ENCODE results near the gene GATA5.

The GATA5 gene

DNA sequence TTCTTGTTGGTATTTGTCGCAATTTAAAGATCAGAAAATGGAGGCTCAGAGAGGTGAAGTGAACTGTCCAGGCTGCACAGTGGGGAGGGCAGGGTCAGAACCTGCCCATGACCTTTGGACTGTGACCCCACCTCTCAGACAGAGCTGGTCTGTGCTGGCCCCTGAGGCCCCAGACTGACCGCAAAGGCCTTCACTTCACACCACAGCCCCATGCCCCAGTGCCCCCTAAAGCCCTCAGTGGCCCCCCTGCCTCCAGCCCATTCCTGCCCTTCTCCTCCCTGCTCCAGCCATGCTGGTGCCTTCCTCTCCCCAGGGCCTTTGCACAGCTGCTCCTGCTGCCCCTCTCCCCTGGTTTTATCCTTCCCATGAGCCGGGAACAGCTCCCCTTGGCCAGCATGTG lies 39.1 kb downstream of the GATA5 start:
- no peak overlapping the region for H2BK15ac ChIP-seq (ENCODE audit: low read length)
- peak overlapping the region; percentile 46 for H3K18ac ChIP-seq (ENCODE audit: low read length)
- H2BK5ac ChIP-seq (ENCODE audit: low read length): no peak overlapping the region
- H3K14ac ChIP-seq (ENCODE audit: low read length): no peak overlapping the region
- no peaks in the 10 kb centered on the region for H3K4me1 ChIP-seq (ENCODE audit: control insufficient read depth in 2 of 2, insufficient read depth in 1 of 2, low read depth in 1 of 2, low read length in 2 of 2)
- H2BK12ac ChIP-seq (ENCODE audit: low read length): no peak overlapping the region
- H2AFZ ChIP-seq (ENCODE audit: low read length): no peak overlapping the region
- H3K79me1 ChIP-seq (ENCODE audit: low read depth, low read length): no peaks in the 10 kb centered on the region
- H3K4ac ChIP-seq (ENCODE audit: low read length): no peak overlapping the region
- H3K9me3 ChIP-seq (replicated peaks in 1 of 2; ENCODE audit: control insufficient read depth in 2 of 2, insufficient read depth in 1 of 2, low read depth in 1 of 2, low read length in 2 of 2): peaks cover 0 to 2% of the 10 kb centered on the region in 2 donors
- no peak overlapping the region for H4K91ac ChIP-seq (ENCODE audit: low read depth, low read length, poor library complexity)
- WGBS, 2 donors (ENCODE audit: extremely low coverage in 2 of 2, insufficient read length in 2 of 2, insufficient replicate concordance in 1 of 2): no CpG with 5 or more reads among the region's 3 CpGs
- no peak for DNase-seq (ENCODE audit: low spot score)
- H2AK5ac ChIP-seq (ENCODE audit: low read depth, low read length): no peak overlapping the region
- H3K27ac ChIP-seq (replicated peaks; ENCODE audit: low read length): no peak overlapping the region
- H2BK120ac ChIP-seq (ENCODE audit: low read depth, low read length): no peak overlapping the region
- peaks cover 0 to 85% (median 4%) of the 10 kb centered on the region in 3 experiments for H3K27me3 ChIP-seq (ENCODE audit: control insufficient read depth in 3 of 3, insufficient read depth in 3 of 3, low read depth in 1 of 3, low read length in 3 of 3)
- H4K8ac ChIP-seq (ENCODE audit: low read depth, low read length): no peak overlapping the region
- no peak overlapping the region for H3K4me2 ChIP-seq (ENCODE audit: insufficient read depth, low read length, poor library complexity, severe bottlenecking)
- H3K23ac ChIP-seq (ENCODE audit: low read depth, low read length, poor library complexity): no peak overlapping the region
- no peak overlapping the region for H3K9ac ChIP-seq (ENCODE audit: low read depth, low read length, poor library complexity)
- H3K36me3 ChIP-seq (replicated peaks in 1 of 2; ENCODE audit: control insufficient read depth in 2 of 2, insufficient read depth in 2 of 2, low read length in 2 of 2): no peaks in the 10 kb centered on the region
- H3K4me3 ChIP-seq (ENCODE audit: low read length in 2 of 2): no peak overlapping the region

DNA sequence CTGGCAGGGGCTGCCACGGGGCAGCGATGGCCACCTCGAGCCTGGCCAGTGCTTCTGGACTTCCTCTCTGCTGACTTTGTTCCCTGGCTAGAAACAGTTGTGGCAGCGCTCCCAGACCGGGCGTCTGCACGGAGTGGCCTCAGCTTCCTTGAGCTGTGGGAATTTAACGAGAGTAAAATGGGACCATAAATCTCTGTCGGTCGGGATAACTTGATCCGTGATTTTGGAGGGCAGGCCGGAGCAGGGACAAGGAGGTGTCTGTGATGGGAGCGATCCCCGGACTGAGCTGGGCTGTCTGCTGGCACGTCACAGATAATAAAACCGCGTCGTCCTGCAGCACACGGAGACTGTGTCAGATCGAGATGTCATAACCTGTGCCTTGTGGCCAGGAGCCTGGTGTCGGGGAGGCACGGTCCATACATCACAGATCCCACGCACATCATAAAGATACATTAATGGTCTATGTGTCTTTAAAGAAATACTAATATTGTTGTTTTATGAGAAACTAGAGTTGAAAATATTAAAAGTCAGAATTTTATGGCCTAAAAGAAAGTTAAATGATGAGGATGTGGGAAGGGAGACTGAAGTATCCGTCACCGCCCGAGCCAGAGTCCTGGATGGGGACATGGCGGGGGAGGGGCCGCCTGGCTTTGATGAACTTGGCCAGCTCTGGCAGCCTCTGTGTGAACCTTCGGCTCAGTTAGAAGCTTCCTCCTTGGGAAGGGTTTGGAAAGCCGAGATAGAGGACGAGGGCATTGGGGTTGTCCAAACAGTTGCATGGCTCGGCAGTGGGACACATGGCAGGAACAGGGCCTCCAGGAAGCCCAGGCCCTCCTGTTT lies 41.9 kb downstream of the GATA5 start:
- H3K27ac ChIP-seq (replicated peaks; ENCODE audit: low read length): no peak overlapping the region
- H3K4ac ChIP-seq (ENCODE audit: low read length): no peak overlapping the region
- no peak for DNase-seq (ENCODE audit: low spot score)
- H3K4me2 ChIP-seq (ENCODE audit: insufficient read depth, low read length, poor library complexity, severe bottlenecking): no peak overlapping the region
- H3K4me3 ChIP-seq (ENCODE audit: low read length in 2 of 2): no peak overlapping the region
- no peaks in the 10 kb centered on the region for H3K79me1 ChIP-seq (ENCODE audit: low read depth, low read length)
- H3K18ac ChIP-seq (ENCODE audit: low read length): peak overlapping the region; percentile 27
- H3K9me3 ChIP-seq (replicated peaks in 1 of 2; ENCODE audit: control insufficient read depth in 2 of 2, insufficient read depth in 1 of 2, low read depth in 1 of 2, low read length in 2 of 2): peaks cover 0 to 2% of the 10 kb centered on the region in 2 donors
- H4K8ac ChIP-seq (ENCODE audit: low read depth, low read length): no peak overlapping the region
- H3K4me1 ChIP-seq (ENCODE audit: control insufficient read depth in 2 of 2, insufficient read depth in 1 of 2, low read depth in 1 of 2, low read length in 2 of 2): no peaks in the 10 kb centered on the region
- peaks cover 0 to 85% (median 4%) of the 10 kb centered on the region in 3 experiments for H3K27me3 ChIP-seq (ENCODE audit: control insufficient read depth in 3 of 3, insufficient read depth in 3 of 3, low read depth in 1 of 3, low read length in 3 of 3)
- no peak overlapping the region for H2BK120ac ChIP-seq (ENCODE audit: low read depth, low read length)
- no peaks in the 10 kb centered on the region for H3K36me3 ChIP-seq (replicated peaks in 1 of 2; ENCODE audit: control insufficient read depth in 2 of 2, insufficient read depth in 2 of 2, low read length in 2 of 2)
- no peak overlapping the region for H3K23ac ChIP-seq (ENCODE audit: low read depth, low read length, poor library complexity)
- H3K9ac ChIP-seq (ENCODE audit: low read depth, low read length, poor library complexity): no peak overlapping the region
- H2BK15ac ChIP-seq (ENCODE audit: low read length): no peak overlapping the region
- no peak overlapping the region for H2BK12ac ChIP-seq (ENCODE audit: low read length)
- H2AFZ ChIP-seq (ENCODE audit: low read length): no peak overlapping the region
- H2BK5ac ChIP-seq (ENCODE audit: low read length): no peak overlapping the region
- WGBS, 2 donors (ENCODE audit: extremely low coverage in 2 of 2, insufficient read length in 2 of 2, insufficient replicate concordance in 1 of 2): no CpG with 5 or more reads among the region's 32 CpGs
- no peak overlapping the region for H2AK5ac ChIP-seq (ENCODE audit: low read depth, low read length)
- H3K14ac ChIP-seq (ENCODE audit: low read length): no peak overlapping the region
- no peak overlapping the region for H4K91ac ChIP-seq (ENCODE audit: low read depth, low read length, poor library complexity)

DNA sequence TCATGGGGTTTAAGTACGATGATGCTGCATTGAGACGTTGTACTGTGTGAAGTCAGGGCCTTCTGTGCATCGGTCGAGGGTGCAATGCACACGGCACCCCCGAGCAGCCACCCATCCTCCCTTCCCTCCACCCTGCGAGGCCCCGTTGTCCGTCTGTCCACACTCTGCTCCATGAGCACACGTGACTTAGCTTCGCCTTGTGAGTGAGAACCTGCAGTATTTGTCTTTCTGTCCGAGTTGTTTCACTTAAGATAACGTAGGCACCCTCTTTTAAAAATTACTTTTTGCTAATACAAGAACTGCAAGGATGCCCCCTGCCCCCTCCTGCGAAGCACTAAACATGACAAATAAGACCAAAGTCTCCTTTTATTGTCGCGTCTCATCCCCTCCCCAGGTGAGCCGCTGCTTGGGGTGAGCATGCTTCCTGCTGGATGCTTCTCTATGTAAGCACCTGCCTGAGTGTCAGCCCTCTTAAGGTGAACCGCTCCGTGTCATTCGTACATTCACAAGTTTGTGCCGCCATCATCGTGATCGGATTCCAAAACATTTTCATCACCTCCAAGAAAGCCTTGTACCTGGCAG lies 44.8 kb downstream of the GATA5 start:
- peaks cover 0 to 13% of the 10 kb centered on the region in 2 donors for H3K4me1 ChIP-seq (ENCODE audit: control insufficient read depth in 2 of 2, insufficient read depth in 1 of 2, low read depth in 1 of 2, low read length in 2 of 2)
- no peak overlapping the region for H4K8ac ChIP-seq (ENCODE audit: low read depth, low read length)
- no peak for DNase-seq (ENCODE audit: low spot score)
- no peak overlapping the region for H3K4me2 ChIP-seq (ENCODE audit: insufficient read depth, low read length, poor library complexity, severe bottlenecking)
- H2BK120ac ChIP-seq (ENCODE audit: low read depth, low read length): no peak overlapping the region
- no peak overlapping the region for H3K4ac ChIP-seq (ENCODE audit: low read length)
- H3K18ac ChIP-seq (ENCODE audit: low read length): no peak overlapping the region
- no peaks in the 10 kb centered on the region for H3K36me3 ChIP-seq (replicated peaks in 1 of 2; ENCODE audit: control insufficient read depth in 2 of 2, insufficient read depth in 2 of 2, low read length in 2 of 2)
- no peak overlapping the region for H3K27ac ChIP-seq (replicated peaks; ENCODE audit: low read length)
- peak overlapping the region; percentile 85 for H2AK5ac ChIP-seq (ENCODE audit: low read depth, low read length)
- H2BK12ac ChIP-seq (ENCODE audit: low read length): no peak overlapping the region
- H4K91ac ChIP-seq (ENCODE audit: low read depth, low read length, poor library complexity): no peak overlapping the region
- WGBS, 2 donors (ENCODE audit: extremely low coverage in 2 of 2, insufficient read length in 2 of 2, insufficient replicate concordance in 1 of 2): no CpG with 5 or more reads among the region's 23 CpGs
- H3K14ac ChIP-seq (ENCODE audit: low read length): no peak overlapping the region
- no peaks in the 10 kb centered on the region for H3K9me3 ChIP-seq (replicated peaks in 1 of 2; ENCODE audit: control insufficient read depth in 2 of 2, insufficient read depth in 1 of 2, low read depth in 1 of 2, low read length in 2 of 2)
- H3K4me3 ChIP-seq (ENCODE audit: low read length in 2 of 2): peak overlapping the region in 1 of 2 donors; percentile 37
- H2AFZ ChIP-seq (ENCODE audit: low read length): no peak overlapping the region
- peaks cover 0 to 68% (median 4%) of the 10 kb centered on the region in 3 experiments for H3K27me3 ChIP-seq (ENCODE audit: control insufficient read depth in 3 of 3, insufficient read depth in 3 of 3, low read depth in 1 of 3, low read length in 3 of 3)
- H3K79me1 ChIP-seq (ENCODE audit: low read depth, low read length): no peaks in the 10 kb centered on the region
- no peak overlapping the region for H2BK15ac ChIP-seq (ENCODE audit: low read length)
- H3K23ac ChIP-seq (ENCODE audit: low read depth, low read length, poor library complexity): no peak overlapping the region
- H2BK5ac ChIP-seq (ENCODE audit: low read length): no peak overlapping the region
- no peak overlapping the region for H3K9ac ChIP-seq (ENCODE audit: low read depth, low read length, poor library complexity)

DNA sequence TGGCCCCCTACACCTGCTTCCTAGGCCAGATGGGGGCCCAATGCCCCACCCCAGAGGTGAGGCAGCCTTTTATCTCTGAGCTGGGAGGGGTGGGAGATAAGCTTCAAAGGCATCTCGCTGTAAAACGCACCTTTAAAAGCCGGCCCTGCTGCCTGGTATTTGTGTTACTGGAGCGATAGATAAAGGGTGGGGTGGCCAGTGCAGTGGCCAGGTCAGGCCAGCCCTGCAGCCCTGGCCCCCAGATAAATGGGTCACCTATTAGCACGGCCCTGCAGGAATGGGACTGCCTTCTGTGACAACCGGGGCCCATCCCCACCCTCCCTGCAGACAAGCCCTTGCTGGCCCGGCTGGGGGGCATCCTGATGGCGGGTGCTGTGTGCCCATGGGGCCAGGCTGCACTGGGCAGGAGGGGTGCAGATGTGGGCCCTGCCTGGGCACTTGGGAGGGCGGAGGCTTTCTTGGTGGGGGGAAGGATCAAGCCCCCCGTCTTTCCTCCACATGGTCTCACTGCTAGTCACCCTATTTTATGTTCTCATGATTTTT lies 45.4 kb downstream of the GATA5 start:
- Histone ChIP-seq H4K8ac (ENCODE audit: low read depth, low read length) (no peak overlapping the region), H3K9ac (ENCODE audit: low read depth, low read length, poor library complexity) (peak overlapping the region; percentile 34), H2BK12ac (ENCODE audit: low read length) (peak overlapping the region; percentile 42), H3K4me1 (ENCODE audit: control insufficient read depth in 2 of 2, insufficient read depth in 1 of 2, low read depth in 1 of 2, low read length in 2 of 2) (peaks cover 0 to 13% of the 10 kb centered on the region in 2 donors), H3K4ac (ENCODE audit: low read length) (no peak overlapping the region), H3K4me2 (ENCODE audit: insufficient read depth, low read length, poor library complexity, severe bottlenecking) (no peak overlapping the region), H3K36me3 (replicated peaks in 1 of 2; ENCODE audit: control insufficient read depth in 2 of 2, insufficient read depth in 2 of 2, low read length in 2 of 2) (no peaks in the 10 kb centered on the region), H2BK5ac (ENCODE audit: low read length) (no peak overlapping the region), H2BK15ac (ENCODE audit: low read length) (no peak overlapping the region), H3K18ac (ENCODE audit: low read length) (peak overlapping the region; percentile 84), H3K27ac (replicated peaks; ENCODE audit: low read length) (no peak overlapping the region), H3K14ac (ENCODE audit: low read length) (no peak overlapping the region), H2BK120ac (ENCODE audit: low read depth, low read length) (no peak overlapping the region), H4K91ac (ENCODE audit: low read depth, low read length, poor library complexity) (no peak overlapping the region), H2AK5ac (ENCODE audit: low read depth, low read length) (peak overlapping the region; percentile 85), H3K79me1 (ENCODE audit: low read depth, low read length) (no peaks in the 10 kb centered on the region), H2AFZ (ENCODE audit: low read length) (no peak overlapping the region), H3K27me3 (ENCODE audit: control insufficient read depth in 3 of 3, insufficient read depth in 3 of 3, low read depth in 1 of 3, low read length in 3 of 3) (peaks cover 0 to 64% (median 4%) of the 10 kb centered on the region in 3 experiments), H3K23ac (ENCODE audit: low read depth, low read length, poor library complexity) (peak overlapping the region; percentile 13), H3K9me3 (replicated peaks in 1 of 2; ENCODE audit: control insufficient read depth in 2 of 2, insufficient read depth in 1 of 2, low read depth in 1 of 2, low read length in 2 of 2) (no peaks in the 10 kb centered on the region), H3K4me3 (ENCODE audit: low read length in 2 of 2) (no peak overlapping the region)
- no CpG with 5 or more reads among the region's 10 CpGs for WGBS, 2 donors (ENCODE audit: extremely low coverage in 2 of 2, insufficient read length in 2 of 2, insufficient replicate concordance in 1 of 2)
- no peak for DNase-seq (ENCODE audit: low spot score)
